ENCODE measurements around the gene CACNB2.

DNA sequence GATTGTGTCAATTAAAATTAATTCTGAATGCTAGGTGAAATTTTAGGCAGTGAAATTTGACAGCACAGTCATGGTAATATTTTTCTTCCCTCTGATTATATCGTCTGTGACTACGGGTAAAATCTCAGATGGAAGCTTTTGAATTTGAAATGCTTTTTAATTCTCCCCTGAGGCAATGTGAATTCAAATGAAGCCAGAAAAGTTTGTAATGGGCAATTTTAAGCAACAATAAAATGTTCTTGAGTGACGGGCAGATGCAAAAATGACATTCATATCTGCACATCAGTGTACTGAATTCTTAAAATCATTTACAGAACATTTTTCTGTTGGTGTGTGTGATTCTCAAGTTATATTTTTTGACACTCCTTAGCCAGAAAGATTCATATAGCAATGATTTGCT is 376.6 kb downstream of the CACNB2 start:
- TF ChIP-seq, protein P1, sequence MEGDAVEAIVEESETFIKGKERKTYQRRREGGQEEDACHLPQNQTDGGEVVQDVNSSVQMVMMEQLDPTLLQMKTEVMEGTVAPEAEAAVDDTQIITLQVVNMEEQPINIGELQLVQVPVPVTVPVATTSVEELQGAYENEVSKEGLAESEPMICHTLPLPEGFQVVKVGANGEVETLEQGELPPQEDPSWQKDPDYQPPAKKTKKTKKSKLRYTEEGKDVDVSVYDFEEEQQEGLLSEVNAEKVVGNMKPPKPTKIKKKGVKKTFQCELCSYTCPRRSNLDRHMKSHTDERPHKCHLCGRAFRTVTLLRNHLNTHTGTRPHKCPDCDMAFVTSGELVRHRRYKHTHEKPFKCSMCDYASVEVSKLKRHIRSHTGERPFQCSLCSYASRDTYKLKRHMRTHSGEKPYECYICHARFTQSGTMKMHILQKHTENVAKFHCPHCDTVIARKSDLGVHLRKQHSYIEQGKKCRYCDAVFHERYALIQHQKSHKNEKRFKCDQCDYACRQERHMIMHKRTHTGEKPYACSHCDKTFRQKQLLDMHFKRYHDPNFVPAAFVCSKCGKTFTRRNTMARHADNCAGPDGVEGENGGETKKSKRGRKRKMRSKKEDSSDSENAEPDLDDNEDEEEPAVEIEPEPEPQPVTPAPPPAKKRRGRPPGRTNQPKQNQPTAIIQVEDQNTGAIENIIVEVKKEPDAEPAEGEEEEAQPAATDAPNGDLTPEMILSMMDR (IDR thresholded peaks at IDR 0.05): no peak
- TF ChIP-seq POLR2A (IDR thresholded peaks at IDR 0.05) (no peak), EP300 (IDR thresholded peaks at IDR 0.05) (no peak), POLR2AphosphoS5 (IDR thresholded peaks at IDR 0.05) (no peak)

Measured in gastroesophageal sphincter (tissue), 3 donors.